ENCODE measurements around the gene MBTPS1. TPM values are rescaled to one million over a fixed set of nuclear protein-coding genes. Genes with fewer than 3 reads are reported as not detected.

The MBTPS1 gene
- total and polyA plus RNA-seq, 10 of the 15 experiments (the other 5 are each of a cell fraction or from before 2014, with no cell fraction given), result 1.3 to 43.9 (median 35.2) TPM

- ChIA-PET RAD21 (ENCODE audit: unreplicated experiment) (interaction anchor here (1.5 kb wide), 1 partner anchor 106 kb away, joined by 6 read pairs; the partner anchor contains the start of gene TAF1C), CTCF (interaction anchor here (0.9 to 1.0 kb wide), 2 partner anchors 106 to 107 kb away, joined by 3 to 4 read pairs; partner anchors contain the start of gene TAF1C)
- 97% methylated on average over 6 of the region's 6 CpGs for WGBS (ENCODE audit: insufficient coverage, insufficient replicate concordance, low lambda C conversion rate, missing lambda C conversion rate)
Observed at GRCh38 chr16:84080813-84081212, 35.9 kb downstream of the MBTPS1 start.

GRCh38 chr16:84080378-84080777, 36.4 kb downstream of the MBTPS1 start:
- intact Hi-C loops (cut with micrococcal nuclease; ENCODE audit: unreplicated experiment), result loop anchor here (5.0 kb wide), 1 partner anchor 407 kb away; no protein-coding TSS in a partner anchor
- peaks cover 6% of the 10 kb centered on the region for H3K4me1 ChIP-seq (ENCODE audit: control insufficient read depth, insufficient read depth, low read length)
- SMC1A ChIA-PET (ENCODE audit: uncharacterized antibody, unreplicated experiment), result interaction anchor here (1.0 to 1.3 kb wide), 2 partner anchors 9 to 57 kb away, joined by 3 read pairs; no protein-coding TSS in a partner anchor

More at GRCh38 chr16:84080813-84081212, 35.9 kb downstream of the MBTPS1 start:
- SMC1A ChIA-PET (ENCODE audit: uncharacterized antibody, unreplicated experiment), result interaction anchor here (1.3 kb wide), 1 partner anchor 57 kb away, joined by 3 read pairs; no protein-coding TSS in a partner anchor
- intact Hi-C loops (cut with micrococcal nuclease; ENCODE audit: unreplicated experiment) (loop anchor here (5.0 kb wide), 1 partner anchor 406 kb away; no protein-coding TSS in a partner anchor), in situ Hi-C loops (cut with MboI) (no loop called here)
- H2AFZ ChIP-seq (ENCODE audit: control insufficient read depth, low read depth, low read length), result no peak overlapping the region
- no peaks in the 10 kb centered on the region for H3K9me3 ChIP-seq (replicated peaks; ENCODE audit: control insufficient read depth, insufficient read depth, low read length)
- no peaks in the 10 kb centered on the region for H4K20me1 ChIP-seq (ENCODE audit: control insufficient read depth, insufficient read depth)
- no peaks in the 10 kb centered on the region for H3K27me3 ChIP-seq (replicated peaks in 1 of 2; ENCODE audit: control insufficient read depth in 2 of 2, insufficient read depth in 2 of 2, low read length in 1 of 2)
- no peak overlapping the region for H3K4me2 ChIP-seq (ENCODE audit: control insufficient read depth, insufficient read depth)
- no peak for ATAC-seq
- H3K27ac ChIP-seq (ENCODE audit: control insufficient read depth, insufficient read depth), result no peak overlapping the region
- H3K9ac ChIP-seq (ENCODE audit: control insufficient read depth, insufficient read depth, low read length), result no peak overlapping the region
- no peak for DNase-seq (ENCODE audit: low read depth, low spot score)
- TF ChIP-seq POLR2A (IDR thresholded peaks at IDR 0.05; ENCODE audit: low read depth, low read length) (no peak), ETV6 (conservative IDR thresholded peaks at IDR 0.05 in 1 of 2, IDR thresholded peaks at IDR 0.05 in 1 of 2; ENCODE audit: borderline replicate concordance in 1 of 2, low read depth in 1 of 2) (no peak), MXI1 (IDR thresholded peaks at IDR 0.05; ENCODE audit: low read depth, low read length) (no peak), HDGF (IDR thresholded peaks at IDR 0.05) (no peak)
- H3K4me1 ChIP-seq (ENCODE audit: control insufficient read depth, insufficient read depth, low read length), result peaks cover 9% of the 10 kb centered on the region
- H3K4me3 ChIP-seq, result no peak overlapping the region
- no peaks in the 10 kb centered on the region for H3K79me2 ChIP-seq (ENCODE audit: control insufficient read depth, insufficient read depth, low read length)
- BruUV-seq (replicated peaks), result no TSS peak
- FAIRE-seq, result no peak
- H3K36me3 ChIP-seq (ENCODE audit: control insufficient read depth in 2 of 2, insufficient read depth in 2 of 2, low read length in 1 of 2), result peaks cover 8 to 29% of the 10 kb centered on the region in 2 experiments
- POLR2A ChIA-PET, result interaction anchor here (1.1 kb wide), 1 partner anchor 27 kb away, joined by 3 read pairs; no protein-coding TSS in a partner anchor

More at GRCh38 chr16:84080378-84080777, 36.4 kb downstream of the MBTPS1 start:
- Histone ChIP-seq H3K9me3 (replicated peaks; ENCODE audit: control insufficient read depth, insufficient read depth, low read length) (no peaks in the 10 kb centered on the region), H3K4me2 (ENCODE audit: control insufficient read depth, insufficient read depth) (no peak overlapping the region), H3K36me3 (ENCODE audit: control insufficient read depth in 2 of 2, insufficient read depth in 2 of 2, low read length in 1 of 2) (peaks cover 8 to 29% of the 10 kb centered on the region in 2 experiments), H4K20me1 (ENCODE audit: control insufficient read depth, insufficient read depth) (no peaks in the 10 kb centered on the region), H2AFZ (ENCODE audit: control insufficient read depth, low read depth, low read length) (no peak overlapping the region), H3K27me3 (replicated peaks in 1 of 2; ENCODE audit: control insufficient read depth in 2 of 2, insufficient read depth in 2 of 2, low read length in 1 of 2) (no peaks in the 10 kb centered on the region), H3K4me3 (no peak overlapping the region), H3K9ac (ENCODE audit: control insufficient read depth, insufficient read depth, low read length) (no peak overlapping the region), H3K79me2 (ENCODE audit: control insufficient read depth, insufficient read depth, low read length) (no peaks in the 10 kb centered on the region), H3K27ac (ENCODE audit: control insufficient read depth, insufficient read depth) (no peak overlapping the region)
- 98% methylated on average over 8 of the region's 8 CpGs for WGBS (ENCODE audit: insufficient coverage, insufficient replicate concordance, low lambda C conversion rate, missing lambda C conversion rate)
- BruUV-seq (replicated peaks), result no TSS peak
- in situ Hi-C loops (cut with MboI), result no loop called here
- TF ChIP-seq ATF7 (IDR thresholded peaks at IDR 0.05; ENCODE audit: low read depth), result no peak
- TF ChIP-seq CEBPB (IDR thresholded peaks at IDR 0.05; ENCODE audit: borderline replicate concordance in 1 of 2, low read depth in 2 of 2, low read length in 2 of 2), result no peak
- no peak for TF ChIP-seq DPF2 (IDR thresholded peaks at IDR 0.05)
- no peak for TF ChIP-seq POLR2A (IDR thresholded peaks at IDR 0.05; ENCODE audit: low read depth, low read length)
- no peak for TF ChIP-seq SP1 (IDR thresholded peaks at IDR 0.05; ENCODE audit: low read depth, low read length)
- no peak for TF ChIP-seq CBFB (IDR thresholded peaks at IDR 0.05; ENCODE audit: low read depth)
- no peak for TF ChIP-seq MEF2B (IDR thresholded peaks at IDR 0.05; ENCODE audit: partially characterized antibody, poor library complexity, severe bottlenecking)
- no peak for TF ChIP-seq TARDBP (IDR thresholded peaks at IDR 0.05; ENCODE audit: borderline replicate concordance)
- ChIA-PET CTCF (interaction anchor here (0.8 to 0.9 kb wide), 3 partner anchors 7 to 107 kb away, joined by 3 to 6 read pairs (median 3); no protein-coding TSS in a partner anchor), RAD21 (ENCODE audit: unreplicated experiment) (interaction anchor here (1.5 kb wide), 1 partner anchor 107 kb away, joined by 6 read pairs; the partner anchor contains the start of gene TAF1C), POLR2A (interaction anchor here (0.5 to 1.1 kb wide), 2 partner anchors 11 to 26 kb away, joined by 3 to 5 read pairs; no protein-coding TSS in a partner anchor)
- ATAC-seq, result no peak
- FAIRE-seq, result no peak
- no peak for DNase-seq (ENCODE audit: low read depth, low spot score)

All from GM12878 (cell line).